Measurements from ENCODE around the gene SLC6A13.
"Not testable (repeated sequence)": the region's sequence is repeated elsewhere in the genome, so short reads cannot be mapped to it uniquely, and the experiment has no call there.

SLC6A13 gene

GRCh38 chr12:232731-233614, 29.7 kb downstream of the SLC6A13 start:
- peak; percentile 22 for DNase-seq

GRCh38 chr12:230925-231671, 31.5 kb downstream of the SLC6A13 start:
- DNase-seq, result no peak

GRCh38 chr12:229441-230191, 33.0 kb downstream of the SLC6A13 start:
- no peak for DNase-seq

- no peak for DNase-seq
These were observed 33.8 kb downstream of the SLC6A13 start for GRCh38 chr12:228846-229200.

- DNase-seq, result no peak
These were observed 34.5 kb downstream of the SLC6A13 start for GRCh38 chr12:227923-228845.

- DNase-seq, result no peak
These were observed 35.2 kb downstream of the SLC6A13 start for GRCh38 chr12:227286-227915.

- no peak for DNase-seq
These were observed 36.2 kb downstream of the SLC6A13 start for GRCh38 chr12:226401-226800.

- DNase-seq, result no peak
These were observed 37.6 kb downstream of the SLC6A13 start for GRCh38 chr12:225012-225411.

- no peak for DNase-seq
These were observed 38.3 kb downstream of the SLC6A13 start for GRCh38 chr12:224330-224729.

- no peak for DNase-seq
These were observed 38.8 kb downstream of the SLC6A13 start for GRCh38 chr12:223841-224240.

GRCh38 chr12:221736-222135, 40.9 kb downstream of the SLC6A13 start:
- DNase-seq, result no peak

GRCh38 chr12:220946-221550, 41.6 kb downstream of the SLC6A13 start:
- no peak for DNase-seq

GRCh38 chr12:220491-220890, 42.1 kb downstream of the SLC6A13 start:
- no peak for DNase-seq

GRCh38 chr12:219891-220352, 42.7 kb downstream of the SLC6A13 start:
- peak; percentile 56 for DNase-seq

- DNase-seq, result no peak
These were observed 43.7 kb downstream of the SLC6A13 start for GRCh38 chr12:218728-219590.

GRCh38 chr12:218221-218620, 44.4 kb downstream of the SLC6A13 start:
- DNase-seq, result no peak

GRCh38 chr12:217029-217428, 45.6 kb downstream of the SLC6A13 start:
- DNase-seq, result not testable (repeated sequence)

- DNase-seq, result no peak
These were observed 47.5 kb downstream of the SLC6A13 start for GRCh38 chr12:215116-215515.

GRCh38 chr12:214003-214741, 48.5 kb downstream of the SLC6A13 start, which contains the start of gene SLC6A12:
SLC6A12 (minus strand) TSS chr12:214157; CDS start chr12:209986, 4,171 bp downstream.
- no peak for DNase-seq
